ENCODE data around the gene PRICKLE4. TPM values are rescaled to one million over a fixed set of nuclear protein-coding genes. Genes with fewer than 3 reads are reported as not detected.

Gene PRICKLE4
- total RNA-seq, 4 donors from 2014 or later: 0.34 to 4.6 (median 3.6) TPM; not detected in 1

GRCh38 chr6:41756354-41756753 lies 24.2 kb upstream of the PRICKLE4 start:
- Histone ChIP-seq H3K27me3 (peaks cover 4% of the 10 kb centered on the region), H3K36me3 (no peaks in the 10 kb centered on the region), H3K4me1 (no peaks in the 10 kb centered on the region), H3K4me3 (no peak overlapping the region), H3K27ac (no peak overlapping the region), H3K9me3 (no peaks in the 10 kb centered on the region)
- no peak for DNase-seq (ENCODE audit: low spot score in 2 of 2)
- TF ChIP-seq POLR2A (IDR thresholded peaks at IDR 0.05) (no peak), CTCF (IDR thresholded peaks at IDR 0.05) (no peak), POLR2AphosphoS5 (IDR thresholded peaks at IDR 0.05) (no peak), EP300 (IDR thresholded peaks at IDR 0.05) (no peak)
- 62% methylated on average over 9 of the region's 13 CpGs for WGBS

- Histone ChIP-seq H3K4me1 (no peaks in the 10 kb centered on the region), H3K27ac (no peak overlapping the region), H3K27me3 (peaks cover 4% of the 10 kb centered on the region), H3K36me3 (no peaks in the 10 kb centered on the region), H3K9me3 (no peaks in the 10 kb centered on the region), H3K4me3 (no peak overlapping the region)
- WGBS: 86% methylated on average over 6 of the region's 6 CpGs
- TF ChIP-seq CTCF (IDR thresholded peaks at IDR 0.05) (no peak), POLR2AphosphoS5 (IDR thresholded peaks at IDR 0.05) (no peak), POLR2A (IDR thresholded peaks at IDR 0.05) (no peak), EP300 (IDR thresholded peaks at IDR 0.05) (no peak)
- DNase-seq (ENCODE audit: low spot score in 2 of 2): no peak
Measured at GRCh38 chr6:41757271-41757670, 23.3 kb upstream of the PRICKLE4 start.

DNA sequence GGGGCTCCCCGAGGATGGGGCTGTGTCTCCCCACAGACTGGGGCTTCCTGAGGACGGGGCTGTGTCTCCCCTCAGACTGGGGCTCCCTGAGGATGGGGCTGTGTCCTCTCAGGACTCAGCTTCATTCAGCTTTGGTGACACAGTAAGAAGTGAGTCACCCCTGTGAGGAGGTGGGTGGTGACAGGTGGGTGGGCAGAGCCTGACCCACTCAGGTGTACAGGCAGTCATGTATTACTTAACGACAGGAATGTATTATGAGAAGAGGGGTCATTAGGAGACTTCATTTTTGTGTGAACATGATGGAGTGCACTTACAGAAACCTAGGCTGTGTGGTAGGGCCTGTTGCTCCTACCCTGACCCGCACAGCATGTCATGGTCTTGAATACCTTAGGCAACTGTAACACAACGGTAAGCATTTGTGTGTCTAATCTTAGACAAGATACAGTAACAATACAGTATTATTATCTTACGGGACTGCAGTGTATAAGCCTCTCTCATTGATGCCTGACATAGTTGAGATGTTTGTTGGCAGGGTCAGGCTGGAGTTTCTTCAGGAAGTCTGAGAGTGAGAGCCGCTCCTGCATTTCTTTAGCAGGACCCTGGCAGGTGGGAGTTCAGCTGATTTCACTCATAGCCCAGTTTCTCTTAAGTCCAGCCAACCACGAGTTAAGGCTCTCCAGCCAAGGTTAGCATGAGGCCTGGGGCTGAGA lies 22.5 kb upstream of the PRICKLE4 start:
- H3K9me3 ChIP-seq: no peaks in the 10 kb centered on the region
- peaks cover 4% of the 10 kb centered on the region for H3K27me3 ChIP-seq
- H3K4me3 ChIP-seq: no peak overlapping the region
- WGBS: 82% methylated on average over 7 of the region's 8 CpGs
- no peaks in the 10 kb centered on the region for H3K36me3 ChIP-seq
- TF ChIP-seq EP300 (IDR thresholded peaks at IDR 0.05) (no peak), POLR2A (IDR thresholded peaks at IDR 0.05) (no peak), CTCF (IDR thresholded peaks at IDR 0.05) (no peak), POLR2AphosphoS5 (IDR thresholded peaks at IDR 0.05) (no peak)
- no peak for DNase-seq (ENCODE audit: low spot score in 2 of 2)
- no peak overlapping the region for H3K27ac ChIP-seq
- no peaks in the 10 kb centered on the region for H3K4me1 ChIP-seq

DNA sequence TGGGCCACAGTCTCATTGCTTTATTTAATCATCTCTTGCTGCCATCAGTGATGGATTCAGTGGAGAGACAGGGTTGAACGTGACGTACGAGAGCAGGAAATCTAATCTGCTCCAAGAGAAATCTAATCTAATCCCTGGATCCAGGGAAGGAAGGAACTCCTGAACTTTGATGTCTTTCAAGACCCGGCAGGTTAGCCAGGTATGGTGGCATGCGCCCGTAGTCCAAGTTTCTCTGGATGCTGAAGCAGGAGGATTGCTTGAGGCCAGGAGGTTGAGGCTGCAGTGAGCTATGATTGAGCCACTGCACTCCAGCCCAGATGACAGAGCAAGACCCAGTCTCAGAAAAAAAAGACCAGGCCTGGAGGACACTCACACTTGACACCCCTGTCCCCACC lies 21.9 kb upstream of the PRICKLE4 start:
- WGBS: 95% methylated on average over 6 of the region's 6 CpGs
- TF ChIP-seq POLR2A (IDR thresholded peaks at IDR 0.05) (no peak), POLR2AphosphoS5 (IDR thresholded peaks at IDR 0.05) (no peak), CTCF (IDR thresholded peaks at IDR 0.05) (no peak), EP300 (IDR thresholded peaks at IDR 0.05) (no peak)
- Histone ChIP-seq H3K9me3 (no peaks in the 10 kb centered on the region), H3K27ac (no peak overlapping the region), H3K27me3 (peaks cover 4% of the 10 kb centered on the region), H3K4me1 (no peaks in the 10 kb centered on the region), H3K4me3 (no peak overlapping the region), H3K36me3 (no peaks in the 10 kb centered on the region)
- DNase-seq (ENCODE audit: low spot score in 2 of 2): no peak

- H3K27ac ChIP-seq: no peak overlapping the region
- H3K27me3 ChIP-seq: peaks cover 4% of the 10 kb centered on the region
- no peaks in the 10 kb centered on the region for H3K4me1 ChIP-seq
- H3K4me3 ChIP-seq: no peak overlapping the region
- H3K36me3 ChIP-seq: no peaks in the 10 kb centered on the region
- no peaks in the 10 kb centered on the region for H3K9me3 ChIP-seq
- WGBS: 93% methylated on average over 8 of the region's 13 CpGs
- no peak for TF ChIP-seq EP300 (IDR thresholded peaks at IDR 0.05)
- TF ChIP-seq POLR2AphosphoS5 (IDR thresholded peaks at IDR 0.05): no peak
- TF ChIP-seq POLR2A (IDR thresholded peaks at IDR 0.05): no peak
- TF ChIP-seq CTCF (IDR thresholded peaks at IDR 0.05): no peak
- no peak for DNase-seq (ENCODE audit: low spot score in 2 of 2)
Measured at GRCh38 chr6:41759106-41759904, 21.3 kb upstream of the PRICKLE4 start.
